GM06990 (cell line): ENCODE results near the gene TTC39C.
A peak's percentile ranks its signal among the peaks of the same experiment; 100 is the strongest.
"Not testable (repeated sequence)": the region's sequence is repeated elsewhere in the genome, so short reads cannot be mapped to it uniquely, and the experiment has no call there.

Source experiments
- DNase-seq: peaks from one replicate; pipeline ENCODE4 v3.0.0-alpha.2; 2011; ENCODE audit not compliant: insufficient read length; ENCODE audit errors: extremely low read depth
- H3K27me3 ChIP-seq: replicated peaks from 2 replicates; pipeline ENCODE4 v1.6.0; 2011; ENCODE audit warnings: low read length; ENCODE audit not compliant: control insufficient read depth, insufficient read depth
- H3K36me3 ChIP-seq: 2 replicates; pipeline ENCODE4 v1.5.1; 2011; ENCODE audit warnings: low read length; ENCODE audit not compliant: control insufficient read depth, insufficient read depth
- H3K4me3 ChIP-seq: replicated peaks from 2 replicates; pipeline ENCODE4 v1.5.1; 2011; ENCODE audit warnings: low read depth, mild to moderate bottlenecking, control low read depth, low read length
- TF ChIP-seq, protein P1 (sequence below): IDR thresholded peaks from 2 replicates; pipeline ENCODE4 v1.5.1; 2011; ENCODE audit warnings: low read length, control low read depth, mild to moderate bottlenecking, inconsistent platforms; ENCODE audit not compliant: insufficient read depth, poor library complexity, severe bottlenecking

TTC39C gene

GRCh38 chr18:24138409-24138788, 123.8 kb downstream of the TTC39C start:
- peak overlapping the region; percentile 60 for H3K4me3 ChIP-seq
- TF ChIP-seq, protein P1, sequence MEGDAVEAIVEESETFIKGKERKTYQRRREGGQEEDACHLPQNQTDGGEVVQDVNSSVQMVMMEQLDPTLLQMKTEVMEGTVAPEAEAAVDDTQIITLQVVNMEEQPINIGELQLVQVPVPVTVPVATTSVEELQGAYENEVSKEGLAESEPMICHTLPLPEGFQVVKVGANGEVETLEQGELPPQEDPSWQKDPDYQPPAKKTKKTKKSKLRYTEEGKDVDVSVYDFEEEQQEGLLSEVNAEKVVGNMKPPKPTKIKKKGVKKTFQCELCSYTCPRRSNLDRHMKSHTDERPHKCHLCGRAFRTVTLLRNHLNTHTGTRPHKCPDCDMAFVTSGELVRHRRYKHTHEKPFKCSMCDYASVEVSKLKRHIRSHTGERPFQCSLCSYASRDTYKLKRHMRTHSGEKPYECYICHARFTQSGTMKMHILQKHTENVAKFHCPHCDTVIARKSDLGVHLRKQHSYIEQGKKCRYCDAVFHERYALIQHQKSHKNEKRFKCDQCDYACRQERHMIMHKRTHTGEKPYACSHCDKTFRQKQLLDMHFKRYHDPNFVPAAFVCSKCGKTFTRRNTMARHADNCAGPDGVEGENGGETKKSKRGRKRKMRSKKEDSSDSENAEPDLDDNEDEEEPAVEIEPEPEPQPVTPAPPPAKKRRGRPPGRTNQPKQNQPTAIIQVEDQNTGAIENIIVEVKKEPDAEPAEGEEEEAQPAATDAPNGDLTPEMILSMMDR: no peak
- H3K27me3 ChIP-seq: no peaks in the 10 kb centered on the region
- DNase-seq: no peak
- H3K36me3 ChIP-seq: no peaks in the 10 kb centered on the region; the same call in 1 of the 2 replicates

DNA sequence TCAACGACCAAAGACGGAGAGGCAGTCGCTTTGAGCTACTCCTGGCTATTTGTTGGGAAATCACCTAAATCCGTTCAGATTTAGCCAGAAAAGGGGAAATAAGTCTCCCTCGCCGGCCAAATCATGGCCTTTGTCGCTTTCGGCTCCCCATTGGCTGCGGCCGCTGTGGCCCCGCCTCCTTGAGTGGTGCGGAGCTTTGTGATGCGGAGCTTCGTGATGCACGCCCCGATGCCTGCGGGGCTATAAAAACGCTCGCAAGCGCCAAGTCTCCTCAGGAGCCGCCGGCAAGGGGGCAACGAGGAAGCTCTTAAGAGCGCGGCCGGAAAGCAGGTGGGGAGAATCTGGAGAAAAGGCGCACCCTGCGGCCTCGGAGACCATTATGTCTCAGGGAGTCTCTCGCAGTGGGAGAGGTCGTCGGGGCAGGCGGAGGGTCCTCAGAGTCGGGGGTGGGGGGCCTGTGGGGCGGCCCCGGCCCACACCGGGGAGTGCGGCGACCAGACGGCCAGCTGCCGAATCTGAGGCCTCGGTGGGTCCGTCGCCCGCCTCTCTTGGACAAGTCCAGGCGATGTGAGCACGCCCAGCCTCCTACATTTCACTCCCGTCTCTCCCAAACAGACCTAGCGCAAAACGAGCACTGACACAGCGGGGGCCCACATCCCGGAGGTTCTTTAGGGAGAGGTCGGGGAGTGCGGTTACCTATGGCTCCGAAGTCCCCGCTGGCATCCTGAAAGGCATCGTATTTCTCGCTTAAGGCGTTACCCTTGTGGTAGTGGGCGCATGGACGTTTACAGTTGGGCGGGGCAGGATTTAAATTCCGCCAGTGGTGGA, 124.4 kb downstream of the TTC39C start, which contains the start of gene CABYR:
TSS of gene CABYR (plus strand) at position 274 of the 828 bp plus-strand sequence. CDS start 4,053 bp downstream, outside the sequence.
- Histone ChIP-seq H3K27me3 (no peaks in the 10 kb centered on the region), H3K36me3 (no peaks in the 10 kb centered on the region; the same call in 1 of the 2 replicates), H3K4me3 (peak within 1 kb of the TSS; percentile 60)
- TF ChIP-seq, protein P1: no peak
- peak; percentile 80 for DNase-seq

DNA sequence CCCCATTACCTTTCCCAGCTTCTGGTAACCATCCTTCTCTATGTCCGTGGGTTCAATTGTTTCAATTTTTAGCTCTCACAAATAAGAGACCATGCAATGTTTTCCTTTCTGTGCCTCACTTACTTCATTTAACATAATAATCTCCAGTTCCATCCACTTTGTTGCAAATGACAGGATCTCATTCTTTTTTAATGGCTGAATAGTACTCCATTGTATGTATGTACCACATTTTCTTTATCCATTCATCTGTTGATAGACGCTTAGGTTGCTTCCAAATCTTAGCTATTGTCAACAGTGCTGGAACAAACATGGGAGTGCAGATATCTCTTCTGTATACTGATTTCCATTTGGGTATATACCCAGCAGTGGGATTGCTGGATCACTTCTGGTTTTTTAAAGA, 126.1 kb downstream of the TTC39C start:
- no peak overlapping the region for H3K4me3 ChIP-seq
- TF ChIP-seq, protein P1: no peak
- DNase-seq: no peak
- no peaks in the 10 kb centered on the region for H3K27me3 ChIP-seq
- no peaks in the 10 kb centered on the region; the same call in 1 of the 2 replicates for H3K36me3 ChIP-seq

GRCh38 chr18:24142376-24142775, 127.8 kb downstream of the TTC39C start:
- DNase-seq: no peak
- H3K27me3 ChIP-seq: no peaks in the 10 kb centered on the region
- H3K4me3 ChIP-seq: no peak overlapping the region
- H3K36me3 ChIP-seq: no peaks in the 10 kb centered on the region
- TF ChIP-seq, protein P1: no peak

DNA sequence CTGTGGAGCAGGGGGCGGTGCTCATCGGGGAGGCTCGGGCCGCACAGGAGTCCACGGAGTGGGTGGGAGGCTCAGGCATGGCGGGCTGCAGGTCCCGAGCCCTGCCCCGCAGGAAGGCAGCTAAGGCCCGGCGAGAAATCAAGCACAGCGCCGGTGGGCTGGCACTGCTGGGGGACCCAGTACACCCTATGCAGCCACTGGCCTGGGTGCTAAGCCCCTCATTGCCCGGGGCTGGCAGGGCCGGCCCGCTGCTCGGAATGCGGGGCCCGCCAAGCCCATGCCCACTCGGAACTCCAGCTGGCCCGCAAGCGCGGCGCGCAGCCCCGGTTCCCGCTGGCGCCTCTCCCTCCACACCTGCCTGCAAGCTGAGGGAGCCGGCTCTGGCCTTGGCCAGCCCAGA, 135.0 kb downstream of the TTC39C start:
- not testable (repeated sequence) for H3K36me3 ChIP-seq, DNase-seq, H3K4me3 ChIP-seq, H3K27me3 ChIP-seq

DNA sequence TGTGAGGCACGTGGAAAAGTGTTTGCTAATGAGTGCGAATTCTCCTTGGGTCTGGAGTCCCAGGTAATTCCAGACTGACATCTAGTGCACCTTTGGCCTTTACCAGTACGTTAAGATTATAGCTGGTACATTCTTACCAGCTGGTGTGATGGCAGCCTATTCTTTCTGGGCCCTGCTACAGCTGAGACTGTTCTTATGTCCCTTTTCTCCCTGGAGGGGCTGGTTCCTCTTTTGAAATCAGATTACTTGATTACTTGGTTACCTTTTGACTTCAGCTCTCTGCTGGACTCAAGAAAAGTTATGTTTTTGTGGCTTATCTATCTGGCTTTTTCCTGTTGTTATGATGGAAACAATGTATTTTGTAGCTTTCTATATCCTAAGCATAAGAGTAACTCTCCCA, 138.8 kb downstream of the TTC39C start:
- Histone ChIP-seq H3K27me3 (no peaks in the 10 kb centered on the region), H3K36me3 (no peaks in the 10 kb centered on the region), H3K4me3 (no peak overlapping the region)
- TF ChIP-seq, protein P1: no peak
- no peak for DNase-seq
